Activated T-helper 2 cell treated with anti-CD3 and anti-CD28 coated beads, Interferon-gamma antibody, Interleukin-2, Interleukin-4, amounts not matched to agents 10 μg/mL and 5 μg/mL and 100 μg/mL, durations not matched to agents 14 hours and 24 hours and 36 hours (primary cell): Measurements from ENCODE around the gene BLM. TPM values are rescaled to one million over a fixed set of nuclear protein-coding genes. Genes with fewer than 3 reads are reported as not detected.

Experiments used
- DNase-seq: peaks from one replicate; pipeline ENCODE4 v3.0.0; 2021; ENCODE audit warnings: low spot score
- H3K27ac Mint-ChIP-seq: one replicate; pipeline ENCODE4 v1.8.0; 2021; ENCODE audit warnings: mixed read lengths
- H3K27me3 Mint-ChIP-seq: one replicate; pipeline ENCODE4 v1.8.0; 2021; ENCODE audit warnings: low read depth, mixed read lengths
- H3K36me3 Mint-ChIP-seq: one replicate; pipeline ENCODE4 v1.8.0; 2021; ENCODE audit warnings: low read depth, mixed read lengths
- H3K4me1 Mint-ChIP-seq: one replicate; pipeline ENCODE4 v1.8.0; 2021; ENCODE audit warnings: low read depth, mixed read lengths
- H3K4me3 Mint-ChIP-seq: one replicate; pipeline ENCODE4 v1.8.0; 2021; ENCODE audit warnings: low read depth, mild to moderate bottlenecking, moderate library complexity, mixed read lengths
- H3K9me3 Mint-ChIP-seq: one replicate; pipeline ENCODE4 v1.8.0; 2021; ENCODE audit warnings: mixed read lengths
- intact Hi-C: fragments of 100-400 bp; cut with micrococcal nuclease; formaldehyde crosslinking; loops from one replicate; pipeline ENCODE4 v1.15.1; 2023
- total RNA-seq: library from RNA; stranded (reverse); gene quantifications from 2 replicates; pipeline ENCODE4 v1.2.3, GENCODE V29; 2022

Gene BLM
- total RNA-seq, 1 donor from 2014 or later, result 65.3 TPM

- H3K27me3 Mint-ChIP-seq, result no peaks in the 10 kb centered on the region
- H3K27ac Mint-ChIP-seq, result peak overlapping the region; percentile 60
- peaks cover 13% of the 10 kb centered on the region for H3K4me1 Mint-ChIP-seq
- H3K9me3 Mint-ChIP-seq, result no peaks in the 10 kb centered on the region
- H3K4me3 Mint-ChIP-seq, result no peak overlapping the region
- intact Hi-C loops, result no loop called here
- peaks cover 68% of the 10 kb centered on the region for H3K36me3 Mint-ChIP-seq
- DNase-seq, result no peak
These were observed 70.7 kb downstream of the BLM start for GRCh38 chr15:90787881-90788280.

DNA sequence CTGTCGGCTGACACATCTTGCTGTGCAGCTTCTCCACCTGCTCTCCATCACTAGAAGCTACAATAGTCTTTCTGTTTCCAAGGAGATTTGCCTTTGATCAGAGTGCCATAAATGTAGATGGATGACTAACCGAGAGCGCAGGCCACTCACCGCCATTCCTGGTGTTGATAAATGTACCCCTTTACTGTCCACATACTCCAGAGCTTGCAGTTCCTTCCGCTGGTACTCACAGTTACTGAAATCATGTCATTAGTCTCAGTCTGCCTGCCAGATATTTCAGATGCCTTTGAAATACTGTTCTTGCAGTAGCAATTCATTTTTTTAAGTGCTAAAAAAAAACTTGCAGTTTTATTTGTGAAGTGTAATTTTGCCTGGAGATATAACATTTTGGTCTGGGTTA lies 72.3 kb downstream of the BLM start:
- Mint-ChIP-seq H3K36me3 (peaks cover 76% of the 10 kb centered on the region), H3K4me1 (peaks cover 16% of the 10 kb centered on the region), H3K9me3 (no peaks in the 10 kb centered on the region), H3K4me3 (no peak overlapping the region), H3K27ac (no peak overlapping the region), H3K27me3 (no peaks in the 10 kb centered on the region)
- DNase-seq, result no peak
- intact Hi-C loops, result no loop called here

DNA sequence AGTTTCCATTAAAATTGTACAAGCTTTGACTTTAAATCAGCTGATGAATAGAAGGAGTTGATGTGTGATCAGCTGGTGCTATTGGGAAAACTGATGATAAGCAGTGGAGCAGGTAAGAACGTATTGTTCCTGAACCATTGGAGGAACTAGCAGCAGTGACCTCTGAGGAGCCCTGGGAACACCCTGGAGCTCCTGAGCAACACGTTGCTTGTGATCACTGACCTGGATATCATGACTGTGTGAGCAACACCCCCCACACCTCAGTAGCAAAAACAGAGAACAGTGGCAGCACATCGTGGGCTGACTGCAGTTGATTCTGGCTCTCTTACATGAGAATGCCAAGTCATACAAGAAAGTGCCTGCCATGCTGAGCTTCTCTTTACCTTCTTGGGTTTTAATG lies 72.9 kb downstream of the BLM start:
- intact Hi-C loops, result no loop called here

GRCh38 chr15:90790561-90790960 lies 73.4 kb downstream of the BLM start:
- intact Hi-C loops, result no loop called here
- no peak overlapping the region for H3K27ac Mint-ChIP-seq
- H3K36me3 Mint-ChIP-seq, result peaks cover 75% of the 10 kb centered on the region

More for the DNA sequence above, 72.9 kb downstream of the BLM start:
- Mint-ChIP-seq H3K9me3 (no peaks in the 10 kb centered on the region), H3K4me1 (peaks cover 15% of the 10 kb centered on the region), H3K4me3 (no peak overlapping the region), H3K27me3 (no peaks in the 10 kb centered on the region), H3K36me3 (peaks cover 75% of the 10 kb centered on the region), H3K27ac (peak overlapping the region; percentile 12)
- DNase-seq, result no peak

GRCh38 chr15:90794538-90794937 lies 77.4 kb downstream of the BLM start:
- intact Hi-C loops, result no loop called here
- no peaks in the 10 kb centered on the region for H3K27me3 Mint-ChIP-seq
- H3K36me3 Mint-ChIP-seq, result peaks cover 79% of the 10 kb centered on the region
- H3K4me1 Mint-ChIP-seq, result peaks cover 10% of the 10 kb centered on the region
- H3K4me3 Mint-ChIP-seq, result no peak overlapping the region
- H3K9me3 Mint-ChIP-seq, result no peaks in the 10 kb centered on the region
- no peak for DNase-seq
- H3K27ac Mint-ChIP-seq, result no peak overlapping the region

More at GRCh38 chr15:90790561-90790960, 73.4 kb downstream of the BLM start:
- Mint-ChIP-seq H3K9me3 (no peaks in the 10 kb centered on the region), H3K4me3 (no peak overlapping the region), H3K27me3 (no peaks in the 10 kb centered on the region), H3K4me1 (peaks cover 12% of the 10 kb centered on the region)
- DNase-seq, result no peak

- intact Hi-C loops, result no loop called here
- no peak overlapping the region for H3K27ac Mint-ChIP-seq
- no peaks in the 10 kb centered on the region for H3K27me3 Mint-ChIP-seq
- DNase-seq, result no peak
- H3K4me1 Mint-ChIP-seq, result peaks cover 13% of the 10 kb centered on the region
- no peaks in the 10 kb centered on the region for H3K9me3 Mint-ChIP-seq
- H3K36me3 Mint-ChIP-seq, result peaks cover 72% of the 10 kb centered on the region
- H3K4me3 Mint-ChIP-seq, result no peak overlapping the region
These were observed 82.6 kb downstream of the BLM start for GRCh38 chr15:90799639-90800170.

- intact Hi-C loops, result no loop called here
- Mint-ChIP-seq H3K4me1 (peaks cover 17% of the 10 kb centered on the region), H3K36me3 (peaks cover 62% of the 10 kb centered on the region), H3K9me3 (no peaks in the 10 kb centered on the region), H3K4me3 (no peak overlapping the region), H3K27me3 (no peaks in the 10 kb centered on the region), H3K27ac (no peak overlapping the region)
- no peak for DNase-seq
These were observed 84.7 kb downstream of the BLM start for GRCh38 chr15:90801803-90802202.

DNA sequence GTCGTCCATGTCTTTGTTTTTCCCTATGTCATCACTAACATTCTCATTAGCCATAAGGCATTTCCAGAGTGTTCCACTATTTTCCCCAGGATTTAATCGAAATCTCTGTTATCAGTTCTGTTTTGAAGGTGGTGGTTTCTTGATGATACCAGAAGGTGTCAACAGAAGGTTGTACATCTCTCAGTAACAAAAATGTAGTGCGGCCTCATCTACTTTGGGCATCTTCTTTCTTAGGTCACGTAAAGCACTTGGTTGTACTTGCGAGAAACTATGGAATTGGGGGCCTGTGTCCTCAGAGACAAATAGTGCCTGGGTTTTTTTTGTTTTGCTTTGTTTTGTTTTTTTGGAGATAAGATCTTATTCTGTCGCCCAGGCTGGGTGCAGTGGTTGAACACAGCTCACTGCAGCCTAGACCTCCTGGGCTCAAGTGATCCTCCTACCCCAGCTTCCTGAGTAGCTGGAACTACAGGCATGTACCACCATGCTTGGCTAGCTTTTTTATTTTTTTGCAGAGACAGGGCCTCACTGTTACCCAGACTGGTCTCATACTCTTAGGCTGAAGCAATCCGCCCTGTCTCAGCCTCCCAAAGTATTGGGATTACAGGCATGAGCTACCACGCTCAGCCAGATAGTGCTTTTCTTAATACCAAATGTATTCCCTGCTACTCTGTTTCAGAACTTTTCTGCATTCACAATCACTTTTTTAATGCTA lies 90.1 kb downstream of the BLM start:
- Mint-ChIP-seq H3K27me3 (no peaks in the 10 kb centered on the region), H3K4me1 (peaks cover 47% of the 10 kb centered on the region), H3K9me3 (no peaks in the 10 kb centered on the region), H3K27ac (peak overlapping the region; percentile 71), H3K4me3 (peak overlapping the region; percentile 22), H3K36me3 (peaks cover 80% of the 10 kb centered on the region)
- DNase-seq, result no peak
- intact Hi-C loops, result no loop called here

- Mint-ChIP-seq H3K4me3 (no peak overlapping the region), H3K27me3 (no peaks in the 10 kb centered on the region), H3K36me3 (peaks cover 82% of the 10 kb centered on the region), H3K4me1 (peaks cover 52% of the 10 kb centered on the region), H3K9me3 (no peaks in the 10 kb centered on the region), H3K27ac (peak overlapping the region; percentile 71)
- no peak for DNase-seq
- intact Hi-C loops, result no loop called here
These were observed 90.6 kb downstream of the BLM start for GRCh38 chr15:90807786-90808086.

GRCh38 chr15:90808517-90809235 lies 91.5 kb downstream of the BLM start:
- intact Hi-C loops, result no loop called here
- peak; percentile 7 for DNase-seq
- no peaks in the 10 kb centered on the region for H3K9me3 Mint-ChIP-seq
- H3K4me1 Mint-ChIP-seq, result peaks cover 61% of the 10 kb centered on the region
- peak overlapping the region; percentile 71 for H3K27ac Mint-ChIP-seq
- H3K36me3 Mint-ChIP-seq, result peaks cover 84% of the 10 kb centered on the region
- no peak overlapping the region for H3K4me3 Mint-ChIP-seq
- H3K27me3 Mint-ChIP-seq, result no peaks in the 10 kb centered on the region

DNA sequence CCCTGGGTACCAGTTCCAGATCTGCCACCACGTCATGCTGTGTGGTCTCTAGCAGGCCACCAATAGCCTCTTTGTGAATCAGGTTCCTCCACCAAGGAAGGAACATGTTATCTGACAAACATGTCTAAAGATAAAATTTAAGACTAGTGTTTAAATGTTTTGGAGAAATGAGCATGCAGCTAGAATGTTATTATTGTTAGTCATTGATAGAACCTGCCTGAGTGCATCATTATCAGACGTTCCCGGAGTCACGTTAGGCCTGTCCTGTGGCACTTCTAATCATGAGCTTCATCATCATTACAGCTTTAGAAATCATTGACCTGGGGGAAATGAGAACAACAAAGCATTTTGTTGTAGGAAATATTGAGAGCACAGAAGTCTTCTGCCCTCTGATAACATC lies 92.4 kb downstream of the BLM start:
- intact Hi-C loops, result no loop called here
- Mint-ChIP-seq H3K4me1 (peaks cover 67% of the 10 kb centered on the region), H3K36me3 (peaks cover 83% of the 10 kb centered on the region), H3K27ac (peak overlapping the region; percentile 44), H3K4me3 (no peak overlapping the region), H3K27me3 (no peaks in the 10 kb centered on the region), H3K9me3 (no peaks in the 10 kb centered on the region)
- DNase-seq, result no peak

DNA sequence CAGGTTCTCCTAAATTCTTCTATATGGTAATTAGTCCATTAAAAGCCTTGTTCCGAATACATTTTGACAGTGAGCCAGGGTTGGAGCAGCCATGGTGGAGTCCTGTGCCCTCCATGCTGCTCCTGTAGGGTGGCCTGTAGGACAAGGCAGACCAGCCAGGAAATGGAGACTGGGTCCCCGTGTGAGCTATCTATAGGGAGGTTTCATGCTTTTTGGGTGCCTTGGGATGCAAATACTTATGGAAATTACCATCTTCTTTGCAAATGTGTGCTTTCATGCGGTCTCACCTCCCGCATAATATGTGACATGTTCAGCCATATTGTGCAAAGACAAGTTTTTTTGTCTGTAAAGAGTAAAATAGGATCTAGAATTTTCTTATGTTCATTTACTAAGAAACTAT lies 93.2 kb downstream of the BLM start:
- peaks cover 88% of the 10 kb centered on the region for H3K36me3 Mint-ChIP-seq
- no peaks in the 10 kb centered on the region for H3K27me3 Mint-ChIP-seq
- H3K4me1 Mint-ChIP-seq, result peaks cover 76% of the 10 kb centered on the region
- intact Hi-C loops, result no loop called here
- H3K27ac Mint-ChIP-seq, result peak overlapping the region; percentile 44
- DNase-seq, result peak; percentile 2
- H3K9me3 Mint-ChIP-seq, result no peaks in the 10 kb centered on the region
- H3K4me3 Mint-ChIP-seq, result no peak overlapping the region
